Caco-2 (cell line): ENCODE measurements around the gene PIEZO1. TPM values are rescaled to one million over a fixed set of nuclear protein-coding genes. Genes with fewer than 3 reads are reported as not detected.

Experiments used
- BruUV-seq: library from RNA; stranded (reverse); fragments of 400-500 nt; replicated peaks from 2 replicates; lab custom pipeline; 2021; lab: Mats Ljungman, UMichigan
- CTCF ChIA-PET: fragments of 300-600 bp; sonication (Branson Sonifier 250); formaldehyde crosslinking; loops from one replicate; lab custom pipeline; 2022; ENCODE audit warnings: antibody characterized with exemption; lab: Charles Lee
- POLR2A ChIA-PET: fragments of 300-600 bp; sonication (Branson Sonifier 250); formaldehyde crosslinking; loops from one replicate; lab custom pipeline; 2022; ENCODE audit warnings: antibody characterized with exemption; lab: Charles Lee
- DNase-seq, 2 experiments: peaks; one replicate each; pipeline versions ENCODE4 v3.0.0 to v3.0.0-alpha.2; 2020 to 2022
- H3K27me3 ChIP-seq: replicated peaks from 2 replicates; pipeline ENCODE4 v1.6.0; 2011; ENCODE audit warnings: low read length; ENCODE audit not compliant: control insufficient read depth, insufficient read depth
- H3K36me3 ChIP-seq: 2 replicates; pipeline ENCODE4 v1.5.1; 2011; ENCODE audit warnings: low read length; ENCODE audit not compliant: control insufficient read depth, insufficient read depth
- H3K4me1 ChIP-seq: fragments of 250-450 bp; sonication (Bioruptor Pico); 2 replicates; pipeline ENCODE4 v1.5.1; 2020; ENCODE audit warnings: mild to moderate bottlenecking
- H3K4me3 ChIP-seq: 2 replicates; pipeline ENCODE4 v1.5.1; 2011; ENCODE audit warnings: low read depth, mild to moderate bottlenecking, control low read depth, low read length
- H3K9me3 ChIP-seq: fragments of 250-450 bp; sonication (Bioruptor Pico); 2 replicates; pipeline ENCODE4 v1.5.1; 2020; ENCODE audit warnings: mild to moderate bottlenecking, moderate library complexity
- H3K27ac Mint-ChIP-seq: one replicate; pipeline ENCODE4 v1.8.0; 2022; ENCODE audit warnings: mixed read lengths; ENCODE audit not compliant: unreplicated experiment
- H3K27me3 Mint-ChIP-seq: one replicate; pipeline ENCODE4 v1.8.0; 2022; ENCODE audit warnings: mixed read lengths; ENCODE audit not compliant: insufficient read depth, unreplicated experiment
- H3K36me3 Mint-ChIP-seq: one replicate; pipeline ENCODE4 v1.8.0; 2022; ENCODE audit warnings: mild to moderate bottlenecking, mixed read lengths; ENCODE audit not compliant: insufficient read depth, unreplicated experiment
- H3K4me1 Mint-ChIP-seq: one replicate; pipeline ENCODE4 v1.8.0; 2022; ENCODE audit warnings: low read depth, mixed read lengths; ENCODE audit not compliant: unreplicated experiment
- H3K4me3 Mint-ChIP-seq: one replicate; pipeline ENCODE4 v1.8.0; 2022; ENCODE audit warnings: mild to moderate bottlenecking, moderate library complexity, mixed read lengths; ENCODE audit not compliant: unreplicated experiment
- H3K9me3 Mint-ChIP-seq: one replicate; pipeline ENCODE4 v1.8.0; 2022; ENCODE audit warnings: mixed read lengths; ENCODE audit not compliant: unreplicated experiment
- CTCF ChIP-seq, 2 experiments: fragments of 200-600 bp in 1 of 2; IDR thresholded peaks; 1 replicate in 1 of 2; 2 replicates in 1 of 2; pipeline versions ENCODE4 v1.5.1 to v1.8.0; 2011 to 2022; ENCODE audit warnings: antibody characterized with exemption in 1 of 2, control low read depth in 1 of 2, inconsistent platforms in 1 of 2, low read depth in 1 of 2, low read length in 1 of 2, mild to moderate bottlenecking in 1 of 2, moderate library complexity in 1 of 2; ENCODE audit not compliant: insufficient read depth in 1 of 2, severe bottlenecking in 1 of 2, unreplicated experiment in 1 of 2
- intact Hi-C: fragments of 100-400 bp; cut with micrococcal nuclease; formaldehyde crosslinking; loops from one replicate; pipeline ENCODE4 v1.10.0; 2022; ENCODE audit not compliant: unreplicated experiment
- total RNA-seq: library from RNA; stranded (reverse); gene quantifications from 2 replicates; pipeline ENCODE4 v1.2.3, GENCODE V29; 2022

The PIEZO1 gene
- total RNA-seq, 1 experiment from 2014 or later: 248 TPM

GRCh38 chr16:88804173-88804551 lies 19.1 kb upstream of the PIEZO1 start:
- no peak for TF ChIP-seq CTCF (IDR thresholded peaks at IDR 0.05; ENCODE audit: insufficient read depth in 1 of 2, low read depth in 1 of 2, low read length in 1 of 2, severe bottlenecking in 1 of 2, unreplicated experiment in 1 of 2)
- H3K4me3 ChIP-seq: peak overlapping the region; percentile 78
- CTCF ChIA-PET: no interaction called here
- no peaks in the 10 kb centered on the region for H3K27me3 ChIP-seq
- intact Hi-C loops: loop anchor here (1.0 kb wide), 1 partner anchor 8 kb away; no protein-coding TSS in a partner anchor
- no peak for DNase-seq
- Mint-ChIP-seq H3K4me1 (no peaks in the 10 kb centered on the region), H3K9me3 (no peaks in the 10 kb centered on the region), H3K4me3 (peak overlapping the region; percentile 75), H3K27ac (peak overlapping the region; percentile 72), H3K36me3 (peaks cover 75% of the 10 kb centered on the region), H3K27me3 (no peaks in the 10 kb centered on the region)
- POLR2A ChIA-PET: no interaction called here
- no peaks in the 10 kb centered on the region; the same call in 1 of the 2 replicates for H3K4me1 ChIP-seq
- no peaks in the 10 kb centered on the region for H3K9me3 ChIP-seq
- BruUV-seq: TSS peak; percentile 48
- peaks cover 12% of the 10 kb centered on the region for H3K36me3 ChIP-seq

- Mint-ChIP-seq H3K36me3 (peaks cover 68% of the 10 kb centered on the region), H3K27ac (peak within 1 kb of the TSS; percentile 72)
- H3K9me3 ChIP-seq: no peaks in the 10 kb centered on the region
These were observed 18.4 kb upstream of the PIEZO1 start, which contains the start of gene CDT1 for GRCh38 chr16:88803264-88803987. Gene CDT1, plus strand, starts transcription at chr16:88803789. Its CDS starts 43 bp downstream, at chr16:88803832.

GRCh38 chr16:88800277-88800592 lies 15.2 kb upstream of the PIEZO1 start:
- no peaks in the 10 kb centered on the region for H3K27me3 Mint-ChIP-seq
- Histone ChIP-seq H3K4me3 (no peak overlapping the region), H3K9me3 (no peaks in the 10 kb centered on the region), H3K36me3 (peaks cover 2% of the 10 kb centered on the region; the same call in 1 of the 2 replicates), H3K4me1 (no peaks in the 10 kb centered on the region; the same call in 1 of the 2 replicates), H3K27me3 (no peaks in the 10 kb centered on the region)
- DNase-seq: no peak
- CTCF ChIA-PET: interaction anchor here (2.3 kb wide), 1 partner anchor 37 kb away, joined by 9 read pairs; no protein-coding TSS in a partner anchor
- peaks cover 36% of the 10 kb centered on the region for H3K36me3 Mint-ChIP-seq
- H3K4me1 Mint-ChIP-seq: no peaks in the 10 kb centered on the region
- no peak overlapping the region for H3K27ac Mint-ChIP-seq
- H3K9me3 Mint-ChIP-seq: no peaks in the 10 kb centered on the region
- no peak overlapping the region for H3K4me3 Mint-ChIP-seq
- no peak for TF ChIP-seq CTCF (IDR thresholded peaks at IDR 0.05; ENCODE audit: insufficient read depth in 1 of 2, low read depth in 1 of 2, low read length in 1 of 2, severe bottlenecking in 1 of 2, unreplicated experiment in 1 of 2)
- intact Hi-C loops: no loop called here
- BruUV-seq: no TSS peak
- POLR2A ChIA-PET: no interaction called here

More at GRCh38 chr16:88803264-88803987, 18.4 kb upstream of the PIEZO1 start, which contains the start of gene CDT1:
- Mint-ChIP-seq H3K27me3 (no peaks in the 10 kb centered on the region), H3K4me3 (peak within 1 kb of the TSS; percentile 75), H3K9me3 (no peaks in the 10 kb centered on the region), H3K4me1 (no peaks in the 10 kb centered on the region)
- H3K27me3 ChIP-seq: no peaks in the 10 kb centered on the region
- intact Hi-C loops: no loop called here
- H3K36me3 ChIP-seq: peaks cover 10% of the 10 kb centered on the region
- ChIA-PET CTCF (interaction anchor here (0.7 to 0.8 kb wide), 4 partner anchors 8 to 66 kb away, joined by 4 to 11 read pairs (median 5); partner anchors contain the start of gene APRT), POLR2A (interaction anchor here (0.7 kb wide), 1 partner anchor 66 kb away, joined by 10 read pairs; no protein-coding TSS in a partner anchor)
- DNase-seq: peak; percentile 80 to 94
- no peak for TF ChIP-seq CTCF (IDR thresholded peaks at IDR 0.05; ENCODE audit: insufficient read depth in 1 of 2, low read depth in 1 of 2, low read length in 1 of 2, severe bottlenecking in 1 of 2, unreplicated experiment in 1 of 2)
- peak within 1 kb of the TSS; percentile 78 for H3K4me3 ChIP-seq
- no TSS peak for BruUV-seq
- no peaks in the 10 kb centered on the region; the same call in 1 of the 2 replicates for H3K4me1 ChIP-seq
